NCI-H128 (cell line): ENCODE measurements around the gene NNAT.

Experiments used
- DNase-seq: peaks from one replicate; lab custom pipeline; 2025; ENCODE audit not compliant: unreplicated experiment; lab: John Stamatoyannopoulos, UW

NNAT gene

DNA sequence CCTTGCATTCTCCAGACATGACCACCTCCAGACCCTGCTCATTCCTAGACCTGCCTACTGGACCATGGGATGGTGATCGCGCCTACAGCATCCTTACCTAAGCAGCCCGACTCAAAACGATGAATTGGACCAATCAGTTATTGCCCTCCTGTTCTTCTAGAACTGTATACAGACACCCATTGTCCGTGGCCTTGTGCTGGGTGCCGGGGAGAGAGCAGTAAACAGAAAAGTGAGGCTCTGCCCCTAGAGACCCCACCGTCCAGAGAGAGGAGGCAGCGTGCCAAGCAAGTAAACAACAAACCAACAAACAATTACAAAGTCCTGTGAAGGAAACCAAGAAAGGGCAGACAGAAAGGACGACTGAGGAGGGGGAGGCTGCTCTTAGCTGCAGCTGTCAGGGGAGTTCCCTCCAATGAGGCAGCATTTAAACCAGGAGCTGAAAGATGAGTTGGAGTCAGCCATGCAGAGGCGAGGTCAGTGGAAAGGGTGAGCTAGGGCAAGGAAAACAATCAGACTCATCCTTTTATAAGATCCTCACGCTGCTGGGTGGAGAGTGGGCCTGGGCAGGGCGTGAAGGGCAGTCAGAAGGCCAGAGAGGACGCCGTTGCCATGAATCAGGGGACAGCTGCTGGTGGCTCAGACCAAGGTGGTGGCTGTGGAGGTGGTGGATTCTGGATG is 44.2 kb downstream of the NNAT start:
- DNase-seq = no peak

DNA sequence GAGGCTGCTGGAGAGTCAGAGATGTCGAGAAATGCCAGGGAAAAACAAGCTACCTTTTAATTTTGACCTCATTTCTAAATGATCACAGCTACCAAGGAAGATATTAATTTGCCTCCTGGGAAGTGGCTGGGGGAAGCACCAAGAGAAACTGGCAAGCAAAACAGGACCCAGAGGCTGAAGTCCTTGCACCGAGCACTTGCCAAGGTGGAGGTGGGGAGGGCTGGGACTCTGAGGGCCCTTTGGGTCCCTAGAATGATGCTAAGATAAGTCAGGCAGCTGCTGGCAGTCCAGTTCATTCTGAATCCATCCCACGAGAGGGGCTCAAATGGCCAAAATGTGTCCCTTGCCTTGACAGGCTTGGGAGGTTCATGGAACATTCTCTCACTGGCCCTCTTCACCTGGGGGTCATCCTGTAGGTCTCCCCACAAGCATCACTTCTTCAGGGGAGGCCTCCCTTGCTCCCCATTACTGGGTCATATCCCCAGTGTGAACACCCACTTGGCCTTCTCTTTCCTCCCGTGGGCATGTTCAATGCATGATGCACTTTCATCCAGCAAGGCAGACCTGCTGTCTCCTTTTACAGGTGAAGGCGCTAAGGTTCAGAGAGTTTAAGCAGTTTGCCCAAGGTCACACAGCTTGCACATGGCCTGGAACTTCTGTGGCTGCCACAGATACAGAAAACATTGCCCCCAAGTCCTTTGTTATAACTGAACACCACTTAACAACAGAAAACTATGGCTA is 45.7 kb downstream of the NNAT start:
- DNase-seq = no peak

DNA sequence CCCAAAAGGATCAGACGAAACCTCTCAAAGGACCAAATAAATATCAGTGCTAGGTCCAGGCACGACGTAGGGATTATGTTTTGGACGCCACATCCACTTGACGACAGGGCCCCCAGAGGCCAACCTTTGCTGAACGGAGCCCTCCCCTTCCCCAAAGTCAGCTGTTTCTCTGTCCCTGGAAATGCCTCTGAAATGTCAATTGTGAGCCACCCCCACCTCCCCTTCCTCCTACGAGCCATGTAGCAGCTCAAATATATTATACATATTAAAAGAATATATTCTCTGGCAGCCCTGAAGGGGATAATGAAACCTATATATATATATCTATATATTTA is 46.2 kb downstream of the NNAT start:
- no peak for DNase-seq

DNA sequence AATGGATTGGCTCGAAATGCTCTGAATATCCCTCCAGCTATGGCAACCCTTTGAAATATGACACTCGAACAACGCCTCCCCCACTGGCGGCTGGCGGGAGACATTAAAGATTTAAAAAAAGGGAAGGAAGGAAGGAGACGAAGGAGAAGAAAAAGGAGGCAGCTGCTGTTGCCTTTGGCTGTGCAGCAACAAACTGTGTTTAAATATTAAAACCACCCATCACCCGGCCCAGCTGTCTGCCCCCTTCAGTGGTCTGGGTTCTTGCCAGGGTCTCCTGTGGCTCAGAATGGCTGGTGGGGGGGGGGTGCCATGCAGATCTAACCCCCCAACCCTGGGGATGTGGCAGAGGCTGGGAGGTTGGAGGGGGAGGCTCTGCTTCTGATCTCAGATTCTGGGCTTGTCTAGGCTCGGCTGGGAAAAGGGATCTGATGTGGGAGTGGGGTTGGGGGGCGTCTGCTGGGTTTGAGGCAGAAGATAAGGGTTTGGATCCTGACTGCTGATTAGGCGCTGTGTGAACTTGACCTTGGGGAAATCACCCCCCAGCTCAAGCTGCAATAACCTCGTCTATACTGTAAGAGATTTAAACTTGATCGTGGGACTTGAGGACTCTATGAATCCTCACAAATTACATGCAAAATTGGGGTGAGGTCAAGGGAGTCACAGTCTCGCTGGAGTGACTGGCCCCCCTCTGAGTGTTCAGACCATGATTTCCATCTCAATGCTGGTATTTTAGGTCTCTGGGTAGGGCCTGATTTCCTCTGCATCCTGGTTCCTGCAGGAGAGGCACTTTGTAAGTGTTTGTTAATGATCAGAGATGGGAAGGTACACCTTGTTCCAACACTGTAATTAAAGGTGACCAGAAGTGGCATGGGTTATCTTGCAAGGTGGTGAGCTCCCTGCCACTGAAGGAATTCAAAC is 46.9 kb downstream of the NNAT start:
- DNase-seq = peak; percentile 20

DNA sequence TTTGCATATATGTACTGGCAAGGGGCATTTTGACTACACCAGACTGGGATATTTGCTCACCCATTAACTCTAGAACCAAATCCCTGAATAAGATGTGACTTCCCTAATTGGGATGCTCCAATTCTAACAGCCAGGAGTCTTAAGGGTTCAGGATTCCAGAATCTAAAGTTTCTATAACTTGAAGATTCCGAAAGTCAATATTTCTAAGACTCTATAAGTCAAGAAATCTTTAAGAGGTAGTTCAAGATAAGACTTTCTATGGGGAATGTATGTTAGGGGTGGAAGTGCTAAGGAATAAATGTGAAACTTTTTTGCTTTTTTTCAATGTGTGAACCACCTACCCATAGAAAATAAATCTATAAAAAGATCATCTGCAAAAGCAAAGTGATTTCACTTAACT is 49.4 kb downstream of the NNAT start:
- DNase-seq = no peak

DNA sequence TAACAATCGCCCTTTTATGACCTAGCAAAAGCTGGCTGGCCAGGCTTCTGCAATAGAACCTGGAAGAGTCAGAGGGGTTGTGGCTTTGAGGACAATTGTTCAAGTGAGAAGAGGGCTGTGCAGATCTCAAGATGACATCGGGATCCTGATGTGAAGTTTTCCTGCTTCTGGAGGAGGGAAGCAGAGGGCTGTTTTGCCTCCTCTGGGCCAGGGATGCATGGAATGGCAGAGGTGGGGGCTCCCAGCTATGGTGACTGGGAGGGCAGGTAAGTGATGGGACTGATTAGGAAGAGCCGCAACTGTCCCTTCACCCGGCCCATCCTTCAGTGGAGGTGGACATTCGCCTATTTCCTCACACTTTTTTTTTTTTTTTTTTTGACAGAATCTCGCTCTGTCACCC is 50.0 kb downstream of the NNAT start:
- DNase-seq = no peak
